OCI-LY3 (cell line): ENCODE measurements around the gene ITM2B.

Experiments used
- CTCF ChIP-seq: fragments of 200-600, 300-600 bp; sonication (generic); IDR thresholded peaks from 2 replicates; pipeline ENCODE4 v1.5.1; 2014; ENCODE audit warnings: antibody characterized with exemption, low read length, low read depth
- EZH2phosphoT487 ChIP-seq: fragments of 200-600 bp; shearing (Covaris generic); IDR thresholded peaks from 2 replicates; pipeline ENCODE4 v1.6.1; 2018; ENCODE audit warnings: antibody characterized with exemption, mixed run types, low read depth

- TF ChIP-seq CTCF (no peak), EZH2phosphoT487 (no peak)
These were observed 16.7 kb upstream of the ITM2B start for GRCh38 chr13:48216204-48216711.
